ENCODE data around the gene BMPR2. TPM values are rescaled to one million over a fixed set of nuclear protein-coding genes. Genes with fewer than 3 reads are reported as not detected.
"Not testable (repeated sequence)": the region's sequence is repeated elsewhere in the genome, so short reads cannot be mapped to it uniquely, and the experiment has no call there.

BMPR2 gene
- total and polyA plus RNA-seq, 2 of the 8 experiments (the other 6 are each of a cell fraction or from before 2014, with no cell fraction given), result 5.5 to 19.8 TPM

DNA sequence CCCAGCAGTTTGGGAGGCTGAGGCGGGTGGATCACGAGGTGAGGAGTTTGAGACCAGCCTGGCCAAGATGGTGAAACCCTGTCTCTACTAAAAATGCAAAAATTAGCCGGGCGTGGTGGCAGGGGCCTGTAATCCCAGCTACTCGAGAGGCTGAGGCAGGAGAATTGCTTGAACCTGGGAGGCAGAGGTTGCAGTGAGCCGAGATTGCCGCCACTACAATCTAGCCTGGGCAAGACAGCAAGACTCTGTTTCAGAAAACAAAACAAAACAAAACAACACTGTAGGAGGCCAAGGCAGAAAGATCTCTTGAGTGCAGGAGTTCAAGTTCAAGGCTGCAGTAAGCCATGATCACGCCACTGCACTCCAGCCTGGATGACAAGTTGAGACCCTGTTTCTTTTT is 17.2 kb upstream of the BMPR2 start:
- H2BK15ac ChIP-seq (ENCODE audit: low read length); H3K23me2 ChIP-seq (ENCODE audit: low read depth, low read length); H3K27me3 ChIP-seq (replicated peaks in 1 of 4; ENCODE audit: control insufficient read depth in 3 of 4, extremely low read depth in 1 of 4, insufficient read depth in 3 of 4, low read length in 3 of 4); H4K91ac ChIP-seq (replicated peaks; ENCODE audit: insufficient read length, low read length); DNase-seq (ENCODE audit: low read depth in 1 of 2, low spot score in 2 of 2); H2BK20ac ChIP-seq (ENCODE audit: low read length); H3K56ac ChIP-seq (replicated peaks; ENCODE audit: insufficient read length, low read depth, low read length); H3K9me3 ChIP-seq (ENCODE audit: insufficient read depth in 2 of 2, low read depth in 1 of 2, low read length in 1 of 2); H3K14ac ChIP-seq (ENCODE audit: insufficient read length); H3K4me2 ChIP-seq (ENCODE audit: insufficient read depth in 1 of 2, low read depth in 2 of 2, low read length in 2 of 2); H3K4me1 ChIP-seq (replicated peaks in 1 of 4; ENCODE audit: control insufficient read depth in 3 of 4, insufficient read depth in 4 of 4, low read length in 3 of 4); H4K8ac ChIP-seq (ENCODE audit: extremely low read depth, insufficient read depth, low read length); H3K36me3 ChIP-seq (ENCODE audit: control insufficient read depth in 2 of 4, insufficient read depth in 4 of 4, low read length in 3 of 4); H3K18ac ChIP-seq (ENCODE audit: extremely low read depth, low read length); CTCF ChIA-PET (ENCODE audit: partially characterized antibody); H2BK5ac ChIP-seq (ENCODE audit: low read depth, low read length); H2BK12ac ChIP-seq (ENCODE audit: low read depth, low read length); H2AFZ ChIP-seq (ENCODE audit: low read length); H3K4ac ChIP-seq (replicated peaks; ENCODE audit: insufficient read length, low read depth, low read length); H3K23ac ChIP-seq (ENCODE audit: insufficient read length); H4K5ac ChIP-seq (ENCODE audit: insufficient read length, low read depth, low read length); H2AK5ac ChIP-seq (ENCODE audit: low read depth, low read length); H3K79me1 ChIP-seq (ENCODE audit: low read depth, low read length); H3K79me2 ChIP-seq (ENCODE audit: control insufficient read depth in 1 of 2, insufficient read depth in 2 of 2, low read length in 2 of 2); H2BK120ac ChIP-seq (replicated peaks; ENCODE audit: low read depth, low read length); H3K27ac ChIP-seq (ENCODE audit: low read depth, low read length); FAIRE-seq; H3K4me3 ChIP-seq (ENCODE audit: extremely low read depth in 1 of 4, insufficient read depth in 2 of 4, low read depth in 3 of 4, low read length in 4 of 4); H3K9ac ChIP-seq (replicated peaks in 1 of 4; ENCODE audit: extremely low read depth in 1 of 4, low read depth in 3 of 4, low read length in 3 of 4); H4K20me1 ChIP-seq (replicated peaks in 1 of 2; ENCODE audit: control insufficient read depth in 1 of 2, insufficient read depth in 2 of 2, low read length in 2 of 2): not testable (repeated sequence)
- WGBS, 2 experiments (ENCODE audit: extremely low coverage in 1 of 2, insufficient coverage in 1 of 2, insufficient read length in 1 of 2, insufficient replicate concordance in 2 of 2, low coverage in 1 of 2, low lambda C conversion rate in 2 of 2, missing lambda C conversion rate in 1 of 2), result 94% methylated on average over 8 of the region's 8 CpGs; no CpG with 5 or more reads in 1 of the 2 experiments
- POLR2A ChIA-PET (ENCODE audit: partially characterized antibody), result interaction anchor here (0.7 kb wide), 1 partner anchor 12 kb away, joined by 5 read pairs; no protein-coding TSS in a partner anchor
